Measurements from ENCODE around the gene DNAJB6.

- TF ChIP-seq GLIS3 (CRISPR knock-in tag; IDR thresholded peaks at IDR 0.05) (no peak), ARNTL (CRISPR knock-in tag; IDR thresholded peaks at IDR 0.05; ENCODE audit: borderline replicate concordance, low read depth) (no peak)
These were observed 125.6 kb downstream of the DNAJB6 start for GRCh38 chr7:157462419-157462771.

Measured in SK-N-SH treated with all-trans-retinoic acid at 6 μM for 48 hours (cell line).